Ishikawa (cell line): ENCODE data around the gene SEMA3G.

Experiments used
- CEBPB ChIP-seq: IDR thresholded peaks from 2 replicates; pipeline ENCODE4 v1.6.1; 2012
- CREB1 ChIP-seq: IDR thresholded peaks from 2 replicates; pipeline ENCODE4 v1.6.1; 2012; ENCODE audit warnings: low read depth
- EGR1 ChIP-seq: IDR thresholded peaks from 2 replicates; pipeline ENCODE4 v1.6.1; 2012
- EP300 ChIP-seq: IDR thresholded peaks from 2 replicates; pipeline ENCODE4 v1.6.1; 2012; ENCODE audit warnings: borderline replicate concordance
- FOXM1 ChIP-seq: IDR thresholded peaks from 2 replicates; pipeline ENCODE4 v1.6.1; 2012; ENCODE audit warnings: low read depth, borderline replicate concordance
- NFIC ChIP-seq: IDR thresholded peaks from 2 replicates; pipeline ENCODE4 v1.6.1; 2012
- RAD21 ChIP-seq: IDR thresholded peaks from 2 replicates; pipeline ENCODE4 v1.6.1; 2012; ENCODE audit warnings: low read depth
- TAF1 ChIP-seq: IDR thresholded peaks from 2 replicates; pipeline ENCODE4 v1.6.1; 2012; ENCODE audit warnings: low read depth, mild to moderate bottlenecking
- YY1 ChIP-seq: IDR thresholded peaks from 2 replicates; pipeline ENCODE4 v1.6.1; 2012; ENCODE audit warnings: low read depth
- ZBTB7A ChIP-seq: IDR thresholded peaks from 2 replicates; pipeline ENCODE4 v1.6.1; 2012; ENCODE audit warnings: low read depth
- TF ChIP-seq, protein P1 (sequence below): IDR thresholded peaks from 2 replicates; pipeline ENCODE4 v1.6.1; 2012
- TF ChIP-seq, protein P2 (sequence below): IDR thresholded peaks from 2 replicates; pipeline ENCODE4 v1.6.1; 2012; ENCODE audit warnings: low read depth, mild to moderate bottlenecking
- TF ChIP-seq, protein P3 (sequence below): IDR thresholded peaks from 2 replicates; pipeline ENCODE4 v1.6.1; 2012

- TF ChIP-seq NFIC (no peak), RAD21 (no peak), EP300 (no peak), TAF1 (no peak), YY1 (no peak), FOXM1 (no peak), CREB1 (no peak), ZBTB7A (no peak), EGR1 (no peak), CEBPB (no peak)
- TF ChIP-seq, protein P1, sequence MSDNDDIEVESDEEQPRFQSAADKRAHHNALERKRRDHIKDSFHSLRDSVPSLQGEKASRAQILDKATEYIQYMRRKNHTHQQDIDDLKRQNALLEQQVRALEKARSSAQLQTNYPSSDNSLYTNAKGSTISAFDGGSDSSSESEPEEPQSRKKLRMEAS: no peak
- TF ChIP-seq, protein P2, sequence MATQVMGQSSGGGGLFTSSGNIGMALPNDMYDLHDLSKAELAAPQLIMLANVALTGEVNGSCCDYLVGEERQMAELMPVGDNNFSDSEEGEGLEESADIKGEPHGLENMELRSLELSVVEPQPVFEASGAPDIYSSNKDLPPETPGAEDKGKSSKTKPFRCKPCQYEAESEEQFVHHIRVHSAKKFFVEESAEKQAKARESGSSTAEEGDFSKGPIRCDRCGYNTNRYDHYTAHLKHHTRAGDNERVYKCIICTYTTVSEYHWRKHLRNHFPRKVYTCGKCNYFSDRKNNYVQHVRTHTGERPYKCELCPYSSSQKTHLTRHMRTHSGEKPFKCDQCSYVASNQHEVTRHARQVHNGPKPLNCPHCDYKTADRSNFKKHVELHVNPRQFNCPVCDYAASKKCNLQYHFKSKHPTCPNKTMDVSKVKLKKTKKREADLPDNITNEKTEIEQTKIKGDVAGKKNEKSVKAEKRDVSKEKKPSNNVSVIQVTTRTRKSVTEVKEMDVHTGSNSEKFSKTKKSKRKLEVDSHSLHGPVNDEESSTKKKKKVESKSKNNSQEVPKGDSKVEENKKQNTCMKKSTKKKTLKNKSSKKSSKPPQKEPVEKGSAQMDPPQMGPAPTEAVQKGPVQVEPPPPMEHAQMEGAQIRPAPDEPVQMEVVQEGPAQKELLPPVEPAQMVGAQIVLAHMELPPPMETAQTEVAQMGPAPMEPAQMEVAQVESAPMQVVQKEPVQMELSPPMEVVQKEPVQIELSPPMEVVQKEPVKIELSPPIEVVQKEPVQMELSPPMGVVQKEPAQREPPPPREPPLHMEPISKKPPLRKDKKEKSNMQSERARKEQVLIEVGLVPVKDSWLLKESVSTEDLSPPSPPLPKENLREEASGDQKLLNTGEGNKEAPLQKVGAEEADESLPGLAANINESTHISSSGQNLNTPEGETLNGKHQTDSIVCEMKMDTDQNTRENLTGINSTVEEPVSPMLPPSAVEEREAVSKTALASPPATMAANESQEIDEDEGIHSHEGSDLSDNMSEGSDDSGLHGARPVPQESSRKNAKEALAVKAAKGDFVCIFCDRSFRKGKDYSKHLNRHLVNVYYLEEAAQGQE: no peak
- TF ChIP-seq, protein P3, sequence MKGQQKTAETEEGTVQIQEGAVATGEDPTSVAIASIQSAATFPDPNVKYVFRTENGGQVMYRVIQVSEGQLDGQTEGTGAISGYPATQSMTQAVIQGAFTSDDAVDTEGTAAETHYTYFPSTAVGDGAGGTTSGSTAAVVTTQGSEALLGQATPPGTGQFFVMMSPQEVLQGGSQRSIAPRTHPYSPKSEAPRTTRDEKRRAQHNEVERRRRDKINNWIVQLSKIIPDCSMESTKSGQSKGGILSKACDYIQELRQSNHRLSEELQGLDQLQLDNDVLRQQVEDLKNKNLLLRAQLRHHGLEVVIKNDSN: no peak
These were observed 40.5 kb downstream of the SEMA3G start for GRCh38 chr3:52404391-52404790.
